Endothelial cell (in vitro differentiated cells): ENCODE data around the gene PRPF4. TPM values are rescaled to one million over a fixed set of nuclear protein-coding genes. Genes with fewer than 3 reads are reported as not detected.

Source experiments
- DNase-seq: peaks from one replicate; pipeline ENCODE4 v3.0.0; 2021; ENCODE audit warnings: low spot score
- H3K27ac Mint-ChIP-seq: one replicate; pipeline ENCODE4 v1.8.0; 2021; ENCODE audit warnings: mixed read lengths, inconsistent platforms; ENCODE audit not compliant: unreplicated experiment
- H3K27me3 Mint-ChIP-seq: one replicate; pipeline ENCODE4 v1.8.0; 2021; ENCODE audit warnings: mild to moderate bottlenecking, moderate library complexity, mixed read lengths, inconsistent platforms; ENCODE audit not compliant: unreplicated experiment
- H3K36me3 Mint-ChIP-seq: one replicate; pipeline ENCODE4 v1.8.0; 2021; ENCODE audit warnings: mild to moderate bottlenecking, low read depth, mixed read lengths, inconsistent platforms; ENCODE audit not compliant: unreplicated experiment
- H3K4me1 Mint-ChIP-seq: one replicate; pipeline ENCODE4 v1.8.0; 2021; ENCODE audit warnings: mild to moderate bottlenecking, mixed read lengths, inconsistent platforms; ENCODE audit not compliant: unreplicated experiment
- H3K4me3 Mint-ChIP-seq: one replicate; pipeline ENCODE4 v1.8.0; 2021; ENCODE audit warnings: mild to moderate bottlenecking, mixed read lengths, inconsistent platforms; ENCODE audit not compliant: unreplicated experiment
- H3K9me3 Mint-ChIP-seq: one replicate; pipeline ENCODE4 v1.8.0; 2021; ENCODE audit warnings: mixed read lengths, inconsistent platforms; ENCODE audit not compliant: unreplicated experiment
- total RNA-seq: library from RNA; stranded (reverse); fragmentation: NEBNext Ultra II Directional; extraction: Animal tissue kit (Norgen Biotek cat#: 25700); gene quantifications from one replicate; pipeline ENCODE4 v1.2.1, GENCODE V29; 2021; ENCODE audit not compliant: unreplicated experiment
- TF ChIP-seq, protein P1 (sequence below): fragments of 200-600 bp; sonication (generic); IDR thresholded peaks from one replicate; pipeline ENCODE4 v1.5.0; 2021; ENCODE audit warnings: antibody characterized with exemption; ENCODE audit not compliant: unreplicated experiment

Gene PRPF4
- total RNA-seq, 1 donor from 2014 or later: 20.5 TPM

DNA sequence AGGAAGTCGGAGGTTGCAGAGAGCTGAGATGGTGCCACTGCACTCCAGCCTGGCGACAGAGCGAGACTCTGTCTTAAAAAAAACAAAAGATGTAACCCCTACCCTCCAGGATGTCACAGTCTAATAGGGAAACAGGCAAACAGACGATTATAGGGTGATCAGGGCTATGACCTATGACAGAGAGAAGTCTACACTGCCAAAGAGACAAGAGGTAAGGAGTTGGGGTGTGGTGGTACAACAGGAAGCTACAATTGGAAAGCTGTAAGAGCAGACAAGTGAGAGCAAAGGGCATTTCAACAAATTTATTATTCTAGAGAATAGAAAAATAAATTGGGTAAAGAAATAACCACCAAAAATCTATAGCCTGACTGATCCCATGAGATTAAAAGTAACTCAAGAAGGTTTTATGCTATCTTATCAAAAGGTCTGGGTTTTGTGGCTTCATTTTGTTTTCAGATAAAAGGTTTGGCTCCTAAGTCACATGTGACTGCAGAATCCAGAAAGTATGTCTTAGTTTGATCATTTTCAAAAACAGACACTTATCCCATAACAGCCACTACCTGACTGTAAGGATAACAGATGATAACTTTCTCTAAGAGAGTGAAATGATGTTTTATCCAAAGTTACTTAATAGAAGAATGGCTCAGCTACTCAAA is 7.4 kb upstream of the PRPF4 start:
- no peak overlapping the region for H3K4me3 Mint-ChIP-seq
- DNase-seq: no peak
- H3K27ac Mint-ChIP-seq: no peak overlapping the region
- H3K4me1 Mint-ChIP-seq: no peaks in the 10 kb centered on the region
- no peaks in the 10 kb centered on the region for H3K27me3 Mint-ChIP-seq
- no peaks in the 10 kb centered on the region for H3K9me3 Mint-ChIP-seq
- TF ChIP-seq, protein P1, sequence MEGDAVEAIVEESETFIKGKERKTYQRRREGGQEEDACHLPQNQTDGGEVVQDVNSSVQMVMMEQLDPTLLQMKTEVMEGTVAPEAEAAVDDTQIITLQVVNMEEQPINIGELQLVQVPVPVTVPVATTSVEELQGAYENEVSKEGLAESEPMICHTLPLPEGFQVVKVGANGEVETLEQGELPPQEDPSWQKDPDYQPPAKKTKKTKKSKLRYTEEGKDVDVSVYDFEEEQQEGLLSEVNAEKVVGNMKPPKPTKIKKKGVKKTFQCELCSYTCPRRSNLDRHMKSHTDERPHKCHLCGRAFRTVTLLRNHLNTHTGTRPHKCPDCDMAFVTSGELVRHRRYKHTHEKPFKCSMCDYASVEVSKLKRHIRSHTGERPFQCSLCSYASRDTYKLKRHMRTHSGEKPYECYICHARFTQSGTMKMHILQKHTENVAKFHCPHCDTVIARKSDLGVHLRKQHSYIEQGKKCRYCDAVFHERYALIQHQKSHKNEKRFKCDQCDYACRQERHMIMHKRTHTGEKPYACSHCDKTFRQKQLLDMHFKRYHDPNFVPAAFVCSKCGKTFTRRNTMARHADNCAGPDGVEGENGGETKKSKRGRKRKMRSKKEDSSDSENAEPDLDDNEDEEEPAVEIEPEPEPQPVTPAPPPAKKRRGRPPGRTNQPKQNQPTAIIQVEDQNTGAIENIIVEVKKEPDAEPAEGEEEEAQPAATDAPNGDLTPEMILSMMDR: no peak
- H3K36me3 Mint-ChIP-seq: peaks cover 34% of the 10 kb centered on the region

- H3K4me3 Mint-ChIP-seq: no peak overlapping the region
- no peak overlapping the region for H3K27ac Mint-ChIP-seq
- TF ChIP-seq, protein P1: no peak
- no peaks in the 10 kb centered on the region for H3K4me1 Mint-ChIP-seq
- H3K9me3 Mint-ChIP-seq: no peaks in the 10 kb centered on the region
- no peak for DNase-seq
- peaks cover 34% of the 10 kb centered on the region for H3K36me3 Mint-ChIP-seq
- no peaks in the 10 kb centered on the region for H3K27me3 Mint-ChIP-seq
These were observed 6.1 kb upstream of the PRPF4 start for GRCh38 chr9:113269355-113269754.

DNA sequence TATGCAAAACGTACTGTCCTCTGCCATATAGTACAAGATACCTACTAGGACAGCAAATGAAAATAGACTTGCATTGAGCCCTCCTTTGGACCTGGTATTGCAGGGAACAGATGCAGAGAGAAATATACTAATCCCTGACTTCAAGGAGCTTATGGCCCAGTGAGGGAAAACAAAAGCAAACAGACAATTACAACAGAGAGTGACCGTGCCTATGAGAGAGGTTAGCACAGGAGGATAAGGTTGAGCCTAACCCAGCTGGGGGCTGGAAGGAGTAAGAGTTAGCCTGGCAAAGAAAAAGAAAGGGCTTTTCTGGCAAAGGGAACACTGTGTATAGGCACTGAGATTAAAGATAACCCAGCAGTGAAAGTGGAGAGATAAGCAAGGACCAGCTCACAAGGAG is 5.6 kb upstream of the PRPF4 start:
- no peak for DNase-seq
- H3K9me3 Mint-ChIP-seq: no peaks in the 10 kb centered on the region
- H3K4me1 Mint-ChIP-seq: no peaks in the 10 kb centered on the region
- H3K27me3 Mint-ChIP-seq: no peaks in the 10 kb centered on the region
- no peak overlapping the region for H3K27ac Mint-ChIP-seq
- TF ChIP-seq, protein P1: no peak
- no peak overlapping the region for H3K4me3 Mint-ChIP-seq
- H3K36me3 Mint-ChIP-seq: peaks cover 32% of the 10 kb centered on the region

DNA sequence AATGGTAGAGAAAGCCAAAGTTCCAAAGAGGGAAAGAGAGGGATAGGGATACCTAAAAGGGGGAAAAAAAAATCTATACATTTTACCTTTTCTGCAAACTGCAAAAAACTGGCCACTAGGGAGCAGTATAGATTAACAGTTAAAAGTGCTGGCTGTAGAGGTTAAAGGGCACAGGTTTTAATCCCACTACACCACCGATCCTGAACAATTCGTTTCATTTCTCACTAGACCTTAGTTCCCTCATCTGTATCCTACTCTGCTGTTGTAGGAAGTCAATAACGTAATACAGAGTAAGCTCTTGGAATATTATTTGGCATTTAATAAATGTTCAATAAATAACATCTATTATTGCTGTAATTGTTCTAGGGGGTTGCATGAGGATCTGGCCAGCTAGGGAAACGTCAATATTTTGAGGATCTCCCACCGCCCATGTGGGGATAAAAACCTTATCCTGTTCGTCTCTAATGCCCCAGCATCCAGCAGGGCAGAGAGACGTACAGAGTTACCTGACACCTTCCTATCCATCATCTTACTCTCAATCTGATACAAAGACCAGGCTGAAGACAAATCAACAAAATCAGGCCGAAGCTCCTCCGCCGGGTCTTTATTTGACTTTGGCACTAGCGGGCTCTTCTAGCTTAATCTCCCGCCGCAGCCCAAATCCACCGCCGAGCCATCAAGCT is 843 bp upstream of the PRPF4 start:
- peak; percentile 60 for DNase-seq
- Mint-ChIP-seq H3K27me3 (no peaks in the 10 kb centered on the region), H3K36me3 (peaks cover 24% of the 10 kb centered on the region), H3K4me1 (no peaks in the 10 kb centered on the region), H3K4me3 (no peak overlapping the region), H3K27ac (no peak overlapping the region), H3K9me3 (no peaks in the 10 kb centered on the region)
- TF ChIP-seq, protein P1: peak; percentile 86

DNA sequence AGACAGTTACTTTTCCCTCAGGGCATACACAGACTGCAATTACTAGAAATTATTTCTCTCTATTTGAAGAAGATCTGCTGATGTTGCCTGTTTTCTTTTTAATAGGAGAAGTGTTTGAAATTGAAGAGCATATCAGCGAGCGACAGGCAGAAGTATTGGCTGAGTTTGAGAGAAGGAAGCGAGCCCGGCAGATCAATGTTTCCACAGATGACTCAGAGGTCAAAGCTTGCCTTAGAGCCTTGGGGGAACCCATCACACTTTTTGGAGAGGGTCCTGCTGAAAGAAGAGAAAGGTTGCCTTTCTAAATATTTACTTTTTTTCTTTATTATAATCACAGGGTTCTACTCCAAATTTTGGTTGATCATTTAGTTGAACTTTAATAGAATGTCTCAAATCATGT is 3.4 kb downstream of the PRPF4 start:
- no peak overlapping the region for H3K4me3 Mint-ChIP-seq
- H3K27ac Mint-ChIP-seq: no peak overlapping the region
- no peaks in the 10 kb centered on the region for H3K4me1 Mint-ChIP-seq
- no peaks in the 10 kb centered on the region for H3K27me3 Mint-ChIP-seq
- H3K36me3 Mint-ChIP-seq: peaks cover 30% of the 10 kb centered on the region
- DNase-seq: no peak
- TF ChIP-seq, protein P1: no peak
- H3K9me3 Mint-ChIP-seq: no peaks in the 10 kb centered on the region
